Stimulated activated CD8-positive, alpha-beta memory T cell treated with anti-CD3 and anti-CD28 coated beads, Interleukin-4, amount 100 ng/mL, for 48 hours (primary cell): ENCODE measurements around the gene COL23A1.
A peak's percentile ranks its signal among the peaks of the same experiment; 100 is the strongest.

Source experiments
- DNase-seq: peaks from one replicate; pipeline ENCODE4 v3.0.0-alpha.2; 2020

The COL23A1 gene

DNA sequence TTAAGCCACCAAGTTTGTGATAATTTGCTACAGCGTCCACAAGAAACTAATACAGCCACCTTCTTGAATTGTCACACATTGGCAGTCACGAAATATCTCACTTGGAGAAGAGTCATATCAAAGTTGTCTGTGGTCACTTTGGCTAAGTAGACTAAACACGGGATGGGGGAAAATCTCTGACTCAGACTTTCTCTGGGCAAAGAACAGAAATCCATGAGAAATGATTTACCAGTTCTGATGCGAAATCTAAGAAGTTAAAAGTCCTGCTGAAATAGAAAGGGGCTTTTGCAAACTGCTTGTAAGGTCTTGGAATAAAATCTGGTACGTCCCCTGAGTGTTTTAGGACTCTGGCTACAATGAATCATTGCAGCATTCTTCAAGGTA is 158.4 kb downstream of the COL23A1 start:
- no peak for DNase-seq

GRCh38 chr5:178431063-178431781 is 159.0 kb downstream of the COL23A1 start:
- peak; percentile 5 for DNase-seq

GRCh38 chr5:178430186-178431062 is 159.8 kb downstream of the COL23A1 start:
- peak; percentile 14 for DNase-seq

DNA sequence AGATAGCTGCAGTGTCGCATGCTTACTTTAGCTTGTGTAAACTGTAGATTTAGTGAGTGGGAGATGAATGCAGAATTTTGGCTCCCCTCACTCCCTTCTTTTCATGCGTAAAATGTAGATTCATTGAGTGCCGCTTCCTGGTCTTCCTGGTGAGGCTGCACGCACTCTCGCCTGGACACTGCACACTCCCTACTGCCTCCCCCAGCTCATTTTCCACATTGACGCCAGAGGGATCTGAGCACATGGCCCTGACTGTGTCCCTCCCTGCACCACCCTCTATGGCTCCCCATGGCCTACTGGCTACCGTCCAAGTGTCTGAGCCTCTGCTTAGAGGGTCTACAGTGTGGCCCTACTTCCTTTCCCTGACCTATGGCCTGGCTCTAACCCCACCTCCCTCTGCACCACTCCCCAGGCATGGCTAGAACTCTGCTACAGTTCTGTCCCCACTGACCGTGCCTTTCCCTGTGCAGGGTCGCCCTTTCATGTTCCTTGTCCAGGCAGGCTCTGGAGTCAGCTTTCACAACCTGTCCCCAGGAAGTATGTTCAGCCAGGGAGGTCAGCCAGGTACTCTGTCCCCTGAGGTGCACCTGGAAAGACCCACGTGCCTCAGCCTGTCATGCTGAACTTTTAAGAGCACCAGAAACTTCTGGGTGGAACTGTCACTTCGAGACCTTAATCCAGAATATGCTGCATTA is 160.6 kb downstream of the COL23A1 start:
- peak; percentile 14 for DNase-seq

GRCh38 chr5:178429156-178429468 is 161.1 kb downstream of the COL23A1 start:
- peak; percentile 10 for DNase-seq

- DNase-seq, result peak; percentile 10
Observed at GRCh38 chr5:178428341-178429155, 161.6 kb downstream of the COL23A1 start.

- no peak for DNase-seq
Observed at GRCh38 chr5:178427576-178428197, 162.5 kb downstream of the COL23A1 start.

GRCh38 chr5:178426326-178427130 is 163.7 kb downstream of the COL23A1 start:
- peak; percentile 2 for DNase-seq

DNA sequence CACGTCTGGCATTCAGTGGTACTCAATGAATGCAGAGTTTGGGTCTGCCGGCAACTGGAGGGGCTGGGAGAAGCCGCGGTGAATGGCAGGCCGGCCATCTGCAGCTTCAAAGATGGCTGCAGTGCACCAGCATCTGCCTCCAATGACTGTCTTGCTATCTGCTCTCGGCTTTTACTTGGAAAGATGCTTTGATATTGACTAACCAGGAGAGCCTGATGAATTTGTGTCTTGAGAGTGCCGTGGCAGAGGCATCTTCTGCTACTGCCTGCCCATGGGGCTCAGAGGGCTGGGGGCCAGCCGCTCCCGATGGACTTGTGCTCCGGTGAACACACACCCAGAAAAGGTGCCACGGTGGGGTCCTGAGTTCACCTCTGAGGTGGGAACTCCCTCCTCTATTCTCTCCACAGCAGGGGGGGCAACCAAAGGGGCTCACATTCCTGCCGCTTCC is 164.5 kb downstream of the COL23A1 start:
- DNase-seq, result peak; percentile 10

GRCh38 chr5:178424810-178425177 is 165.4 kb downstream of the COL23A1 start:
- peak; percentile 4 for DNase-seq

DNA sequence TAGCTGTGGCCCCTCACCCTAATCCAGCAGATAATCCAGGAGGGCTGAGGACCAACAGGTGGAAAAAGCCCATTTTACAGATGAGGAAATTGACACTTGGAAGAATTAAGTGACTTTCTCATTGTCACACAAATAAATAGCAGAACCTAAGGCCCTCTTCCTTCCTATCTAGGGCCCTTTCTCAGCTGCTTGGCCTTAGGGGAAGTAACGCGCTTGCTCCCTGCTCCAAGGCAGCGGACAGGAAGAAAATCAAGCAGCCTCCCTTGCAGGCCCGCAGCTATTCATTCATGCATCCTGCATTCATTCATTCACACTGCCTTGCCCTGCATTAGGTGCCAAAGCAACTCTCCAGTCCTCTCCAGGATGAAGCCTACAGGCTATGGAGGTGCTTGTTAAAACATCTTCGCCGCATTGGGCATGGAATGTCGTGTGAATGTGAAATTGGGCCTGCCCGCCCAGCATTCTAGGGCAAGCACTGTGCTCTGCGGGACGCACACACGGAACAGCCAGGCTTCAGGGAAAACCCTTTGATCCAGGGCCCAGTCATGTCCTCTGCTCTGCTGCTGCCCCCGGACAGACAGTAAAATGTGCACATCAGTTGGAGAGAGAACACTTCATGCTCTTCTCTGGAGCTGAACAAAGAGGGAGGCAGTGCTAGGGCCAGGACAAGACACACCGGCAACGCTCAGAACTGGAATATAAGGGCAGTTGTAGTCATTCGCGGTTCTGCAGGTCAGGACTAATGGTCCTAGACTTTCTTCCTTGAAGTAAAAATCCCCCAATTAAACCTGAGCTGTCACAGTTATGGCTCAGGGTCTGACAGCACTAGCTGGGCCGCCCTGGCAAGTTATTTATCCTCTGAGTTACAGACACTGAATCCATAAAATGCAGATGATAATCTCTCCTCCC is 166.0 kb downstream of the COL23A1 start:
- peak; percentile 10 for DNase-seq

DNA sequence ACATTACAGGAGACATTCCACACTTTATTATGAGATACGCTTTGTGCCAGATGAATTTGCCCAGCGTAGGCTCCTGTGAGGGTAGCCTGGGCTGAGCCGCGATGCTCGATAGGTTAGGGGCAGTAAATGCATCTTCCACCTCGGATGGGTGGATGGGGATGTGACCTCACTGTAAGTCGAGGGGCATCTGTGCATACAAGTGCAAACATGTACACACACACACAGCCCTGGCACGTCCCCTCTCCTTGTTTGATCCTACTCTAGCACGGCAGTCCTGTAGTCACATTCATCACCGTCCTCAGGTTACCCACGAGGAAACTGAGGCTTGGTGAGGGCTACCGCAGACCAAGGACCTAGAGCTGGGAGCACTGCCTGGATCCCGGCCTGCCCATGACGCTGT is 166.8 kb downstream of the COL23A1 start:
- DNase-seq, result peak; percentile 3

DNA sequence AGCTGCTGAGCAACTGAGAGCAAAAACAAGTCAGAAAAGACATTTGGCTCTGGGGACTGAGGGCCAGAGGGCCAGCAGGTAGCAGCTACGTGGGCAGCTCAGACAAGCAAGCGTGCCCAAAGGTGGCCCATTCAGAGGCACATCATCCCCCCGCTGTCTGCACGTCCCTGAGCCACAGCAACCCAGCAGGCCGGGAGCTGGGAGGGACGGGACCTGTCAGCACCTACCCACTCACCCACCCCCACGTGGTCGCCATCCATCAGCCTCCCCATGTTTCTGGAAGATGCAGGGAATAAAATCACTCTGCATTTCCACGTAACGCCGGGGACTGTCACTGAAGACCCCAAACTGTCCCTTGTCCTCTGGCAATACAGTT is 167.8 kb downstream of the COL23A1 start:
- no peak for DNase-seq

DNA sequence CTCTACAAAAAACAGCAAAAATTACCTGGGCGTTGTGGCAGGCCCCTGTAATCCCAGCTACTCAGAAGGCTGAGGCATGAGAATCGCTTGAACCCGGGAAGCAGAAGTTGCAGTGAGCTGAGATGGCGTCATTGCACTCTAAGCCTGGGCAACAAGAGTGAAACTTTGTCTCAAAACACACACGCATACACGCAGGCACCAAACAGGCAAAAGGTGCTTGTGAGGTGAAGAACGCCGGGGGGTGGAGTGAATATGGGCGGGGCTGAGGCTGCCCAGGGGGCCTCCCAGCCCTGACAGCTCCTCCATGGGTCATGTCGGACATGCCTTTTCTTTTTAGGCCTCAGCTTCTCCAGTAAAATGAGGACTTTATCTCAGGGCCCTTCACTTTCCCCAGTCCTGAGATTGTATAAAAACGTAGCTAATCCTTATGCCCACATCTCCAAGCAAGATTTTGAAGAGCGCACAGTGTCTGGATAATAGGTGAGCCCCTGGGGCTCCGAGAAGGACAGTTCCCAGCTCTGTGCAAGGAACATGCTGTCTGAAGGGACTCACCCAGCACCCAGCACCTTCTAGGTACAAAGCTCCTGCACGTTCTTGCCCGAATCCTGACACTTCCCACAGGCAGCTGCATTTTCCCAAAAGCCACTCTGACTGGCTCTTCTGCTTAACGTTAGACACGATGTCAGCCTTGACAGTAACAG is 168.3 kb downstream of the COL23A1 start:
- no peak for DNase-seq

DNA sequence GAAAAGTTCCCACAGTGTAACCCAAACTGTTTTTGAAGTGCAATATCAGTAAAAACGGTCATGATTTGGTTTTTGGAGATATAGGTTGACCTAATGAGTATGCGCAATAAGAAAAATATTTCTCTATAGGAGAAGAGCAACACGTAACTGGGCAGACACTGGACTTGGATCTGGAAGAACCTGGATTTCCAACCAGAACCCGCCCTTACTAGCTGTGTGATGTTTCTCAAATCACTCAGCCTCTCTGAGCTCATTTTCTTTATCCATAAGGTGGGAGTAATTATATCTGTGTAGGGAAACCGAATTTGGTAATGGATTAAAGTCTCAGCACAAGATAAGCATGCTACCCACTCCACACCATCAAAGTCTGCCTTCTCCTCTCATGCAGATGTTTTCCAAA is 169.1 kb downstream of the COL23A1 start:
- no peak for DNase-seq

DNA sequence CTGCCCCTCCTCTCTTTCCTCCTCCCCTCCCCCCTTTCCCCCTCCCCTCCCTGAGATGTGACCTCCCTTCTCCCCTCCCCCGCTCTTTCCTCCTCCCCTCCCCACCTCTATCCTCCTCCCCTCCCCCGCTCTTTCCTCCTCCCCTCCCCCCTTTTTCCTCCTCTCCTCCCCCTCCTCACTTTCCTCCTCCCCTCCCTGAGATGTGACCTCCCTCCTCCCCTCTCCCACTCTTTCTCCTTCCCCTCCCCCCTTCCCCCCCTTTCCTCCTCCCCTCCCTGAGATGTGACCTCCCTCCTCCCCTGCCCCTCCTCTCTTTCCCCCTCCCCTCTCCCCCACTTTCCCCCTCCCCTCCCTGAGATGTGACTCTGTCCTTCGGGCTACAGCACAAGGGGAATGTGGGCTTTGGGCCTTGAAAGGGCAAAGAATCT is 169.8 kb downstream of the COL23A1 start:
- DNase-seq, result no peak

DNA sequence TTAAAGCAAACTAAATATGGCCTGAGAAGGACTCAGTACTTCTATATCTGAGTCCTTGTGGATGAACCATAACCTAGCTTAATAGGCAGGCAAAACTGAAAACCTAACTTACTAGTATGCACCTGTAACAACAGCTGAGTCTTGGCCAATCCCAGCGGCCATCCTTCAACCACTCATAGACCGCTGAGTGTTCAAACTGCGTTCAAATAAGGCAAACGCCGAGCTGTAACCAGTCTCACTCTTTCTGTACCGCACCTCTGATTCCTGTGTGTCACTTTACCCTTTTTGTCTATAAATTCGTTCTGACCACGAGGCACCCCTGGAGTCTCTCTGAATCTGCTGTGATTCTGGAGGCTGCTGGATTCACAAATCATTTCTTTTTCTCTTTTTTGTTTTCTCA is 170.5 kb downstream of the COL23A1 start:
- DNase-seq, result no peak

- no peak for DNase-seq
Observed at GRCh38 chr5:178419196-178419595, 171.0 kb downstream of the COL23A1 start.

GRCh38 chr5:178418471-178419010 is 171.7 kb downstream of the COL23A1 start:
- DNase-seq, result no peak
